ENCODE results near the gene C1orf52. TPM values are rescaled to one million over a fixed set of nuclear protein-coding genes. Genes with fewer than 3 reads are reported as not detected.
A peak's percentile ranks its signal among the peaks of the same experiment; 100 is the strongest.

C1orf52 gene
- total RNA-seq, 1 experiment from 2014 or later, result 51.6 TPM

- ChIA-PET POLR2A (no interaction called here), CTCF (interaction anchor here (2.1 kb wide), 1 partner anchor 16 kb away, joined by 4 read pairs; no protein-coding TSS in a partner anchor)
- Histone ChIP-seq H3K27me3 (ENCODE audit: control insufficient read depth, insufficient read depth, low read length) (no peaks in the 10 kb centered on the region), H3K9me3 (ENCODE audit: control insufficient read depth, insufficient read depth, low read depth, low read length) (no peaks in the 10 kb centered on the region), H3K4me3 (ENCODE audit: low read depth in 2 of 2, low read length in 2 of 2) (no peak overlapping the region), H3K36me3 (ENCODE audit: control insufficient read depth, insufficient read depth, low read length) (no peaks in the 10 kb centered on the region), H3K27ac (ENCODE audit: low read length) (peak overlapping the region; percentile 40), H3K4me1 (ENCODE audit: control insufficient read depth, insufficient read depth, low read length) (peaks cover 18% of the 10 kb centered on the region)
- no peak for TF ChIP-seq SIN3A (IDR thresholded peaks at IDR 0.05; ENCODE audit: borderline replicate concordance, insufficient read depth, low read depth, low read length)
- no peak for TF ChIP-seq POLR2AphosphoS5 (IDR thresholded peaks at IDR 0.05; ENCODE audit: low read depth, low read length)
- TF ChIP-seq TCF7L2 (IDR thresholded peaks at IDR 0.05; ENCODE audit: low read depth, low read length), result peak; percentile 78
- no peak for TF ChIP-seq CTCF (IDR thresholded peaks at IDR 0.05)
- no peak for TF ChIP-seq REST (IDR thresholded peaks at IDR 0.05; ENCODE audit: insufficient read depth in 1 of 2, low read depth in 2 of 2, low read length in 1 of 2)
- DNase-seq (ENCODE audit: low read depth, low spot score), result no peak
- intact Hi-C loops (cut with micrococcal nuclease; ENCODE audit: unreplicated experiment), result loop anchor here (2.0 kb wide), 1 partner anchor 14 kb away; the partner anchor contains the start of gene SYDE2
- BruUV-seq (replicated peaks), result no TSS peak
- in situ Hi-C loops (cut with HindIII; ENCODE audit: low pct_unique_long_range_greater_than_20kb, low sequenced_read_pairs), result no loop called here
- ATAC-seq, result peak; percentile 60; the same call in 1 of the 2 replicates
Observed at GRCh38 chr1:85214654-85215053, 44.8 kb downstream of the C1orf52 start.

GRCh38 chr1:85208488-85208887 lies 51.0 kb downstream of the C1orf52 start:
- H3K27ac ChIP-seq (ENCODE audit: low read length), result peak overlapping the region; percentile 10; the same call in 1 of the 2 replicates
- ChIA-PET POLR2A (no interaction called here), CTCF (no interaction called here)
- H3K4me3 ChIP-seq (ENCODE audit: low read depth in 2 of 2, low read length in 2 of 2), result no peak overlapping the region
- no peaks in the 10 kb centered on the region for H3K9me3 ChIP-seq (ENCODE audit: control insufficient read depth, insufficient read depth, low read depth, low read length)
- BruUV-seq (replicated peaks), result no TSS peak
- TF ChIP-seq POLR2AphosphoS5 (IDR thresholded peaks at IDR 0.05; ENCODE audit: low read depth, low read length) (no peak), TCF7L2 (IDR thresholded peaks at IDR 0.05; ENCODE audit: low read depth, low read length) (no peak), CTCF (IDR thresholded peaks at IDR 0.05) (no peak), REST (IDR thresholded peaks at IDR 0.05; ENCODE audit: insufficient read depth in 1 of 2, low read depth in 2 of 2, low read length in 1 of 2) (no peak), SIN3A (IDR thresholded peaks at IDR 0.05; ENCODE audit: borderline replicate concordance, insufficient read depth, low read depth, low read length) (no peak)
- ATAC-seq (no peak), DNase-seq (ENCODE audit: low read depth, low spot score) (no peak)
- in situ Hi-C loops (cut with HindIII; ENCODE audit: low pct_unique_long_range_greater_than_20kb, low sequenced_read_pairs), result no loop called here
- no peaks in the 10 kb centered on the region for H3K36me3 ChIP-seq (ENCODE audit: control insufficient read depth, insufficient read depth, low read length)
- intact Hi-C loops (cut with micrococcal nuclease; ENCODE audit: unreplicated experiment), result no loop called here
- H3K4me1 ChIP-seq (ENCODE audit: control insufficient read depth, insufficient read depth, low read length), result peaks cover 19% of the 10 kb centered on the region; the same call in 1 of the 2 replicates
- no peaks in the 10 kb centered on the region for H3K27me3 ChIP-seq (ENCODE audit: control insufficient read depth, insufficient read depth, low read length)
